HCT116 (cell line): ENCODE results near the gene NXN. TPM values are rescaled to one million over a fixed set of nuclear protein-coding genes. Genes with fewer than 3 reads are reported as not detected.

Source experiments
- ATAC-seq: fragments of 200-7000 bp; cut with Tn5 transposase; 2 replicates; pipeline ENCODE4 v1.9.1; 2020; ENCODE audit warnings: mild to moderate bottlenecking, moderate library complexity
- BruUV-seq: library from RNA; stranded (reverse); fragments of 400-500 nt; replicated peaks from 2 replicates; lab custom pipeline; 2021; lab: Mats Ljungman, UMichigan
- CTCF ChIA-PET: fragments of 300-600 bp; sonication (Branson Sonifier 250); formaldehyde crosslinking; loops from one replicate; lab custom pipeline; 2021; ENCODE audit warnings: antibody characterized with exemption; lab: Charles Lee
- POLR2A ChIA-PET: fragments of 300-600, 350-600 bp; sonication (Branson Sonifier 250); formaldehyde crosslinking; loops from one replicate; lab custom pipeline; 2021; ENCODE audit warnings: antibody characterized with exemption; lab: Charles Lee
- RAD21 ChIA-PET, 2 experiments: fragments of 300-600 bp; sonication (Branson Sonifier 250); formaldehyde crosslinking; loops; one replicate each; lab custom pipeline; 2023; ENCODE audit warnings: low total read pairs in 2 of 2; ENCODE audit not compliant: uncharacterized antibody in 2 of 2, unreplicated experiment in 2 of 2, low non-redundant PET in 1 of 2; lab: Charles Lee
- DNase-seq: peaks from one replicate; pipeline ENCODE4 v3.0.0-alpha.2; 2010; ENCODE audit warnings: low read depth, low spot score
- H2AFZ ChIP-seq: fragments of 200-600 bp; shearing (Covaris generic), sonication (generic); 2 replicates; pipeline ENCODE4 v1.6.1; 2017; ENCODE audit warnings: low read depth, mixed run types, mixed read lengths, antibody characterized with exemption, low read length; ENCODE audit not compliant: poor library complexity, severe bottlenecking
- H3K27ac ChIP-seq: 2 replicates; pipeline ENCODE4 v1.5.1; 2012; ENCODE audit warnings: low read depth, low read length
- H3K27me3 ChIP-seq: fragments of 200-600 bp; sonication (generic); 2 replicates; pipeline ENCODE4 v1.6.1; 2016; ENCODE audit warnings: mixed run types, low read length, mixed read lengths; ENCODE audit not compliant: insufficient read depth
- H3K36me3 ChIP-seq, 2 experiments: fragments of 200-500 bp in 1 of 2; fragments of 200-600 bp in 1 of 2; sonication (Bioruptor generic) in 1 of 2; sonication (generic) in 1 of 2; 2 replicates each; pipeline versions ENCODE4 v1.5.1 to v1.6.1; 2014 to 2016; ENCODE audit warnings: low read length in 2 of 2, inconsistent platforms in 1 of 2, mixed read lengths in 1 of 2, mixed run types in 1 of 2; ENCODE audit not compliant: insufficient read depth in 2 of 2, control insufficient read depth in 1 of 2
- H3K4me1 ChIP-seq, 2 experiments: fragments of 200-600 bp in 1 of 2; sonication (generic) in 1 of 2; 2 replicates each; pipeline versions ENCODE4 v1.5.1 to v1.6.1; 2012 to 2017; ENCODE audit warnings: low read length in 2 of 2, inconsistent platforms in 1 of 2, mild to moderate bottlenecking in 1 of 2, mixed read lengths in 1 of 2, mixed run types in 1 of 2, moderate library complexity in 1 of 2; ENCODE audit not compliant: insufficient read depth in 2 of 2, control insufficient read depth in 1 of 2
- H3K4me2 ChIP-seq: fragments of 200-600 bp; sonication (generic); 2 replicates; pipeline ENCODE4 v1.6.1; 2017; ENCODE audit warnings: mixed run types, low read length, mixed read lengths
- H3K4me3 ChIP-seq, 2 experiments: fragments of 200-600 bp in 1 of 2; sonication (generic) in 1 of 2; replicated peaks in 1 of 2; 2 replicates each; pipeline ENCODE4 v1.5.1; 2011 to 2016; ENCODE audit warnings: low read length in 2 of 2, control low read depth in 1 of 2, low read depth in 1 of 2, mild to moderate bottlenecking in 1 of 2, mixed read lengths in 1 of 2, mixed run types in 1 of 2
- H3K79me2 ChIP-seq: fragments of 200-600 bp; sonication (generic); 2 replicates; pipeline ENCODE4 v1.6.1; 2017; ENCODE audit warnings: mild to moderate bottlenecking, mixed run types, low read length, moderate library complexity, mixed read lengths; ENCODE audit not compliant: insufficient read depth
- H3K9ac ChIP-seq: fragments of 200-600 bp; sonication (generic); 2 replicates; pipeline ENCODE4 v1.6.1; 2016; ENCODE audit warnings: low read length, mixed read lengths
- H3K9me2 ChIP-seq: fragments of 200-600 bp; sonication (generic), shearing (Covaris generic); 2 replicates; pipeline ENCODE4 v1.6.1; 2017; ENCODE audit warnings: mixed run types, mild to moderate bottlenecking, moderate library complexity; ENCODE audit not compliant: insufficient read depth
- H3K9me3 ChIP-seq, 2 experiments: fragments of 200-500 bp in 1 of 2; fragments of 200-600 bp in 1 of 2; sonication (Bioruptor generic) in 1 of 2; sonication (generic) in 1 of 2; 2 replicates each; pipeline ENCODE4 v1.6.1; 2014 to 2017; ENCODE audit warnings: low read length in 2 of 2, mixed read lengths in 2 of 2, inconsistent platforms in 1 of 2, low read depth in 1 of 2, mild to moderate bottlenecking in 1 of 2, mixed run types in 1 of 2, moderate library complexity in 1 of 2; ENCODE audit not compliant: control insufficient read depth in 1 of 2, insufficient read depth in 1 of 2
- H4K20me1 ChIP-seq: fragments of 200-600 bp; sonication (generic), shearing (Covaris generic); 2 replicates; pipeline ENCODE4 v1.6.1; 2017; ENCODE audit warnings: mixed run types, mild to moderate bottlenecking, moderate library complexity; ENCODE audit not compliant: insufficient read depth
- ATF3 ChIP-seq: IDR thresholded peaks from 2 replicates; pipeline ENCODE4 v1.6.1; 2012
- CEBPB ChIP-seq: IDR thresholded peaks from 2 replicates; pipeline ENCODE4 v1.6.1; 2012; ENCODE audit warnings: low read depth
- EGR1 ChIP-seq: IDR thresholded peaks from 2 replicates; pipeline ENCODE4 v1.6.1; 2012; ENCODE audit warnings: low read depth
- ELF1 ChIP-seq: IDR thresholded peaks from 2 replicates; pipeline ENCODE4 v1.6.1; 2012; ENCODE audit warnings: low read depth, borderline replicate concordance
- EZH2 ChIP-seq: fragments of 200-600 bp; sonication (generic); IDR thresholded peaks from 2 replicates; pipeline ENCODE4 v1.6.1; 2017; ENCODE audit warnings: antibody characterized with exemption, mixed run types
- MAX ChIP-seq: IDR thresholded peaks from 2 replicates; pipeline ENCODE4 v1.6.1; 2012
- POLR2A ChIP-seq: IDR thresholded peaks from 2 replicates; pipeline ENCODE4 v1.7.0; 2011; ENCODE audit warnings: borderline replicate concordance; ENCODE audit not compliant: insufficient read depth, insufficient read length; ENCODE audit errors: extremely low read depth
- POLR2AphosphoS5 ChIP-seq: IDR thresholded peaks from 2 replicates; pipeline ENCODE4 v1.6.1; 2011; ENCODE audit warnings: mild to moderate bottlenecking, low read depth, low read length, moderate library complexity
- RAD21 ChIP-seq: IDR thresholded peaks from 2 replicates; pipeline ENCODE4 v1.6.1; 2012; ENCODE audit warnings: low read depth, mild to moderate bottlenecking
- SP1 ChIP-seq: IDR thresholded peaks from 2 replicates; pipeline ENCODE4 v1.6.1; 2012; ENCODE audit warnings: low read depth
- ZBTB33 ChIP-seq: IDR thresholded peaks from 2 replicates; pipeline ENCODE4 v1.6.1; 2011; ENCODE audit warnings: mild to moderate bottlenecking, low read length, moderate library complexity; ENCODE audit not compliant: insufficient replicate concordance; ENCODE audit errors: extremely low read depth
- ZNF274 ChIP-seq: fragments of 200-500 bp; sonication (Bioruptor generic); IDR thresholded peaks from 2 replicates; pipeline ENCODE4 v1.6.1; 2014; ENCODE audit warnings: mild to moderate bottlenecking, low read depth, low read length, inconsistent platforms
- intact Hi-C: fragments of 100-400 bp; cut with micrococcal nuclease; formaldehyde crosslinking; loops from 2 replicates; pipeline ENCODE4 v1.10.0; 2022
- total RNA-seq: library from RNA; stranded (reverse); gene quantifications from one replicate; pipeline ENCODE4 v1.2.1, GENCODE V29; 2021; ENCODE audit not compliant: unreplicated experiment

NXN gene
- total RNA-seq, 1 experiment from 2014 or later: 83.7 TPM

GRCh38 chr17:915538-916201, 63.9 kb downstream of the NXN start (continued):
- TF ChIP-seq POLR2A (no peak), MAX (no peak), ATF3 (no peak), CEBPB (no peak), ZBTB33 (no peak), SP1 (no peak), ELF1 (no peak), EZH2 (no peak), EGR1 (no peak), ZNF274 (no peak), RAD21 (no peak)

- no peaks in the 10 kb centered on the region for H3K9me3 ChIP-seq
- H3K4me2 ChIP-seq: peak overlapping the region; percentile 8; the same call in 1 of the 2 replicates
- TF ChIP-seq ZNF274 (no peak), CEBPB (no peak), POLR2A (no peak), RAD21 (no peak), SP1 (no peak), ATF3 (no peak), ZBTB33 (no peak), ELF1 (no peak), POLR2AphosphoS5 (no peak)
- TF ChIP-seq, all 23 proteins: peak for 0
- Histone ChIP-seq H3K4me3 (no peak overlapping the region), H3K9me2 (no peaks in the 10 kb centered on the region), H3K4me1 (peaks cover 36 to 60% of the 10 kb centered on the region in 2 experiments), H3K79me2 (peaks cover 74% of the 10 kb centered on the region), H2AFZ (no peak overlapping the region), H3K27ac (no peak overlapping the region), H3K9ac (no peak overlapping the region), H3K27me3 (no peaks in the 10 kb centered on the region), H4K20me1 (no peaks in the 10 kb centered on the region), H3K36me3 (peaks cover 0 to 2% of the 10 kb centered on the region in 2 experiments; a peak in 1 of 4 replicates)
- intact Hi-C loops: no loop called here
- BruUV-seq: no TSS peak
- CTCF ChIA-PET: no interaction called here
- ATAC-seq (no peak), DNase-seq (no peak)
- POLR2A ChIA-PET: interaction anchor here (0.6 kb wide), 1 partner anchor 617 kb away, joined by 3 read pairs; no protein-coding TSS in a partner anchor
- RAD21 ChIA-PET: no interaction called here
Observed at GRCh38 chr17:914561-914960, 65.0 kb downstream of the NXN start.
